HG03571 (cell line): ENCODE measurements around the gene PTPRN2.
"Not testable (repeated sequence)": the region's sequence is repeated elsewhere in the genome, so short reads cannot be mapped to it uniquely, and the experiment has no call there.

Source experiments
- ATAC-seq: cut with Tn5 transposase; IDR thresholded peaks from one replicate; pipeline ENCODE4 v1.9.1; 2021; ENCODE audit not compliant: unreplicated experiment

The PTPRN2 gene

DNA sequence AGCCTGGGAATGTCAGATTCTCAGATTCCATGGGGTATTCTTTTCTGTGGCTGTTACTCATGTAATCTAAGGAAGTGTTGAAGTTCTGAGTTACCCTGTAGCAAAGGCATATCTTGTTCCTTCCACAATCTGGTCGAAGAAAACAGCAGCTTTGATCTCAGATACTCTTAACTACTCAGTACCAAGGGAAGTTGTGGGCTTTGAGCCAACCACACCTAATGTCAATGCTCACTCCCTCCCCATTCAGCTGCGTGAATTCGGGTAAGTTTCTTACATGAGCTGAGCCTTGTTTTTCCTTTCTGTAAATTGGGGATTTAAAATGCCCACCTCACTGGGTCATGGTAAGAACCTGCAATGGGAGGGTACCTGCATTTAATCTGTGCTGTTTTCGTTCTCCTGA is 52.5 kb downstream of the PTPRN2 start:
- ATAC-seq: no peak

DNA sequence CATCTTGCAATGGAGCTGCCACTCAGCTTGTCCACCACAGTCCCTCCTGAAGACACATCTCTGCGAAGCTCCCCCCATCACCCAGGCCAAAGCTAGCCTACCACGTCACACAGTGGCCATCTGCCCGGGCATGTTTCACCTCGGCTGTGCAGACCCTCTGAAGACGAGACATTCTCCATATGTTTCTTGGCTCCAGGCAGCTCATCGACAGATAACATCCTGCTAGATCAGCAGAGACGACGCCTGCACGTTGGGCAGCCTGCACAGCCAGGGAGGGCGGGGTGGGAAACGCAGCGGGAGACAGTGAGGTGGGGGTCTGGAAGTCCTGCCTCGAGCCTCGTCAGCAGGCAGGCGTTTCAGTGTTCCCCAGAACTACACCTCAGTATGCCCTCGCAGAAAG is 53.0 kb downstream of the PTPRN2 start:
- no peak for ATAC-seq

DNA sequence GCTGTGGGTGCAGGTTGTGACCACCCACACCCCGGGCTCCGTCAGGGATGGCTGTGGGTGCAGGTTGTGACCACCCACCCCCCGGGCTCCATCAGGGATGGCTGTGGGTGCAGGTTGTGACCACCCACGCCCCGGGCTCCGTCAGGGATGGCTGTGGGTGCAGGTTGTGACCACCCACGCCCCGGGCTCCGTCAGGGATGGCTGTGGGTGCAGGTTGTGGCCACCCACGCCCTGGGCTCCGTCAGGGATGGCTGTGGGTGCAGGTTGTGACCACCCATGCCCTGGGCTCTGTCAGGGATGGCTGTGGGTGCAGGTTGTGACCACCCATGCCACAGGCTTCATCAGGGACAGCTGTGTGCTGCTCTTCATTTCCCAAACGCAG is 53.5 kb downstream of the PTPRN2 start:
- ATAC-seq: not testable (repeated sequence)

GRCh38 chr7:158533386-158534133 is 54.1 kb downstream of the PTPRN2 start:
- no peak for ATAC-seq

GRCh38 chr7:158532093-158532627 is 55.5 kb downstream of the PTPRN2 start:
- no peak for ATAC-seq

- no peak for ATAC-seq
Measured at GRCh38 chr7:158531661-158532060, 56.0 kb downstream of the PTPRN2 start.

GRCh38 chr7:158530800-158531609 is 56.6 kb downstream of the PTPRN2 start:
- ATAC-seq: no peak

- no peak for ATAC-seq
Measured at GRCh38 chr7:158529181-158530096, 58.2 kb downstream of the PTPRN2 start.

- ATAC-seq: no peak
Measured at GRCh38 chr7:158527915-158528502, 59.6 kb downstream of the PTPRN2 start.

- ATAC-seq: no peak
Measured at GRCh38 chr7:158527495-158527894, 60.1 kb downstream of the PTPRN2 start.

DNA sequence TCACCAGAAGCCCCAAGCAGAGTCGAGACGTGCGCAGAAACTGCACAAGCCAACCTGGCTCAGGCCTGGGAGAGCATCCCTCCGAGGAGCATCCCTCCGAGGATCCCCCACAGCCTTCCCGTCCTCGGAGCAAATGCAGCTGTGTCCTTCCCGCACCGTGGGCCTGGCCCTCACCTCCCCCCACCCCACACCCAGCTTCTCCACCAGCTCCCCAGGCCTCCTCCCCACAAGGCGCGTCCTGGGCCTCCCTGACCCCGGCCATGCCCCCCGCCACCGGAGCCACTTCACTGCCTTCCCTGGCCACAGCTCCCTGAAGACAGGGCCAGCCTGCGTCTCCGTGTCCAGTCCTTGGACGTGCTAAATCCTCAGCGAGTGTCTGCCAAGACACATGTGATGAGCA is 60.6 kb downstream of the PTPRN2 start:
- no peak for ATAC-seq

DNA sequence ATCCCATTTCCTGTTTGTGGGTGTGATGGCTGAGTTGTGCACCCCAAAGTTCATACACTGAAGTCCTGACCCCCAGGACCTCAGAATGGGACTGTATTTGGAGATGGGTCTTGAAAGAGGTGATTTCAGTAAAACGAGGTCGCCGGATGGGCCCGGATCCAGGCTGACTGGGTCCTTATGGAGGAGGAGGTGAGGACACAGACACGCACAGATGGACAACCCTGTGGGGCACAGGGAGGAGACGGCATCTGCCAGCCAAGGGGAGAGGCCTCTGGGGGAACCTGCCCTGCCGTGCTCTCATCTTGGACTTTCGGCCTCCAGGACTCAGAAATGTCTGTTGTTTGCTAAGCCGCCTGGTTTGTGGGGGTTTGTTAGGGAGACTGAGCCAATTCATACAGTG is 61.1 kb downstream of the PTPRN2 start:
- ATAC-seq: no peak

GRCh38 chr7:158525648-158526484 is 61.8 kb downstream of the PTPRN2 start:
- ATAC-seq: no peak

DNA sequence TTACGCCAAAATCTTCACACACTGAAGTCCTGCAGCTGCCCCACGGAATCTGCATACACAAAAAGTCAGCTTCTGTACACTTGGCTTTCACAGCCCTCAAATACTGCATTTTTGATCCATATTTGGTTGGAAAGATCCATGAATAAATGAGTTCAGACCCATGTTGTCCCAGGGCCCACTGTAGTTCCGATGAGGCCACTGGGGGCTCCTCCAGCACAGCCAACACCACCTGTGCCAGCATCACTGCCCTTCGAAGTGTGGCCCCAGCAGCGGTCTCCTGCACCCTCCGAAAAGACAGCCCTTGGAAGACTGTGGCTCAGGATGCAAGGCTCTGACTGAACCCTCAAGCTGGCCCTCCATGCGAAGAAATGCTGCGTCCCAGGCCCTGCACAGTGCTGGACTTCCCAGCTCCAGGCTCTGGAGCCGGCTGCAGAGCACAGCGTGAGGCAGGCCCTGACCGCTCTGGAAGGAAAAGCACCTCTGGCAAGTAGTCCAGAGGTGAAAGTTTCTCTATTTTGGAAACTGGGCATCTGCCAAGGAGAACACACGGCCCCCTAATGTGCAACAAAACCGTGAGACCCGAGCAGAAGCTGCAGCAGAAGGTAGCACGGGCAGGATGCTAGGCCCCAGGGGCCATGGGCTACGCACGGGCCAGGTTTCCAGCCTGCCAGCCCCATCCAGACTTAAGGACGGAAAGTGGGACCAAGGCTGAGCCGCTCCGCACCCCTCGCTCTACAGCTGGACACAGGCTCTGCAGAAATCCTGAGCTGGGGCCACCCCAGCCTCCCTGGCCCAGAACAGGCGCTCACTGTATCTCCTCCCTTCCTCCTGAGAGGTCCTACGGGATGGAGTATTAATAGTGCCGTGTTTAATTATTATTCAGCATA is 62.6 kb downstream of the PTPRN2 start:
- no peak for ATAC-seq

DNA sequence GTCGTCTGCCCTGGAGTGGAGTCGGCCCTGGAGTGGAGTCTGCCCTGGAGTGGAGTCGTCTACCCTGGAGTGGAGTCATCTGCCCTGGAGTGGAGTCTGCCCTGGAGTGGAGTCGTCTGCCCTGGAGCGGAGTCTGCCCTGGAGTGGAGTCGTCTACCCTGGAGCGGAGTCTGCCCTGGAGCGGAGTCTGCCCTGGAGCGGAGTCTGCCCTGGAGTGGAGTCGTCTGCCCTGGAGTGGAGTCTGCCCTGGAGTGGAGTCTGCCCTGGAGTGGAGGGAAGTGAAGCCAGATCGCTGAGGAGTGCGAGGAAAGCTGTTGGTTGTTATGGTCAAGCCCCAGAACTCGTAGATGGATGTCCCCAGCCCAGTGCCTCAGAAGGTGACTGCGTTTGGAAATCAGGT is 63.3 kb downstream of the PTPRN2 start:
- ATAC-seq: not testable (repeated sequence)

GRCh38 chr7:158523877-158524276 is 63.7 kb downstream of the PTPRN2 start:
- not testable (repeated sequence) for ATAC-seq

DNA sequence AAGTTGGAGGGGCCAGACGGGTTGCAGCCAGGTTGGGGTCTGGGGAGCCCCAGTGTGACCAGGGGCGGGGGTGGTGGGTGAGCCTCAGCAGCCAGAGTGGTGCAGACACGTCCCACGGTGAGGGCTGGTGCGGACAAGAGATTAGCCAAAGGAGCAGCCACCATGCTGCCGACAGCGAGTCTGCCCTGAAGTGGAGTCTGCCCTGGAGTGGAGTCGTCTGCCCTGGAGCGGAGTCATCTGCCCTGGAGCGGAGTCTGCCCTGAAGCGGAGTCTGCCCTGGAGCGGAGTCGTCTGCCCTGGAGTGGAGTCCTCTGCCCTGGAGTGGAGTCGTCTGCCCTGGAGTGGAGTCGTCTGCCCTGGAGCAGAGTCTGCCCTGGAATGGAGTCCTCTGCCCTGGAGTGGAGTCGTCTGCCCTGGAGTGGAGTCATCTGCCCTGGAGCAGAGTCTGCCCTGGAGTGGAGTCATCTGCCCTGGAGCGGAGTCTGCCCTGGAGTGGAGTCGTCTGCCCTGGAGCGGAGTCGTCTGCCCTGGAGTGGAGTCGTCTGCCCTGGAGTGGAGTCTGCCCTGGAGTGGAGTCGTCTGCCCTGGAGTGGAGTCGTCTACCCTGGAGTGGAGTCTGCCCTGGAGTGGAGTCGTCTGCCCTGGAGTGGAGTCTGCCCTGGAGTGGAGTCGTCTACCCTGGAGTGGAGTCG is 64.3 kb downstream of the PTPRN2 start:
- ATAC-seq: not testable (repeated sequence)

GRCh38 chr7:158521795-158522194 is 65.8 kb downstream of the PTPRN2 start:
- not testable (repeated sequence) for ATAC-seq
